ENCODE measurements around the gene HS2ST1. TPM values are rescaled to one million over a fixed set of nuclear protein-coding genes. Genes with fewer than 3 reads are reported as not detected.

The HS2ST1 gene
- total RNA-seq, 1 experiment from 2014 or later: 30.1 TPM

DNA sequence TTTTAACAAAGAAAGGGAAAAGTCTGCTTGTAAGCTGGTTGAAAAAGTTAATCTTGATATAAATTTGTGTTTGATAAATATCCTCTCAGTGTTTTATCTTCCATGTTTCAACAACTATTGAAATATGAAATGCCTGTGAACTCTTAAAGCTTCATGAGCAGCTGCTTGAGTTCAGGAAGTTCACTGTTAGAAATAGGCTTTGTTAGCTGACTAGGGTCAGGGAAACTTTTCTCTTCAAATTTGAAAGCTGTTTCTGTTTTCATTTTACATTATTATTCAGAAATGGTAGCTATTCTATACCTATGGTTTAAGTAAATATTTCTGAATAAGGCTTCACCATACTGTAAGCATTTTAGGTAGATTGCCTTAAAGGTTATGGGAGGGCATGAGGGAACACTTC is 191.7 kb downstream of the HS2ST1 start:
- no peak overlapping the region for H3K9ac ChIP-seq (ENCODE audit: low read length)
- ChIA-PET POLR2A (no interaction called here), CTCF (no interaction called here), RAD21 (ENCODE audit: low non-redundant PET in 1 of 2, low total read pairs in 2 of 2, uncharacterized antibody in 2 of 2, unreplicated experiment in 2 of 2) (no interaction called here)
- H3K36me3 ChIP-seq (ENCODE audit: control insufficient read depth in 1 of 2, insufficient read depth in 2 of 2, low read length in 2 of 2): no peaks in the 10 kb centered on the region
- H3K4me2 ChIP-seq (ENCODE audit: low read length): no peak overlapping the region
- no peak overlapping the region for H3K4me3 ChIP-seq (replicated peaks in 1 of 2; ENCODE audit: low read depth in 1 of 2, low read length in 2 of 2)
- ATAC-seq: no peak
- intact Hi-C loops (cut with micrococcal nuclease): no loop called here
- no peak overlapping the region for H2AFZ ChIP-seq (ENCODE audit: low read depth, low read length, poor library complexity, severe bottlenecking)
- no peaks in the 10 kb centered on the region for H3K27me3 ChIP-seq (ENCODE audit: insufficient read depth, low read length)
- no peak overlapping the region for H3K27ac ChIP-seq (ENCODE audit: low read depth, low read length)
- H4K20me1 ChIP-seq (ENCODE audit: insufficient read depth): no peaks in the 10 kb centered on the region
- H3K79me2 ChIP-seq (ENCODE audit: insufficient read depth, low read length): no peaks in the 10 kb centered on the region
- no TSS peak for BruUV-seq (replicated peaks)
- H3K9me2 ChIP-seq (ENCODE audit: insufficient read depth): no peaks in the 10 kb centered on the region
- H3K9me3 ChIP-seq (ENCODE audit: control insufficient read depth in 1 of 2, insufficient read depth in 1 of 2, low read depth in 1 of 2, low read length in 2 of 2): no peaks in the 10 kb centered on the region
- no peak for DNase-seq (ENCODE audit: low read depth, low spot score)
- TF ChIP-seq CBX3 (IDR thresholded peaks at IDR 0.05; ENCODE audit: low read depth): no peak
- TF ChIP-seq, protein P1, sequence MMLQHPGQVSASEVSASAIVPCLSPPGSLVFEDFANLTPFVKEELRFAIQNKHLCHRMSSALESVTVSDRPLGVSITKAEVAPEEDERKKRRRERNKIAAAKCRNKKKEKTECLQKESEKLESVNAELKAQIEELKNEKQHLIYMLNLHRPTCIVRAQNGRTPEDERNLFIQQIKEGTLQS (IDR thresholded peaks at IDR 0.05): no peak
- TF ChIP-seq FOSL1 (IDR thresholded peaks at IDR 0.05; ENCODE audit: low read depth): no peak
- TF ChIP-seq YY1 (IDR thresholded peaks at IDR 0.05; ENCODE audit: extremely low read depth, insufficient replicate concordance, low read depth, low read length): no peak
- no peaks in the 10 kb centered on the region for H3K4me1 ChIP-seq (ENCODE audit: control insufficient read depth in 1 of 2, insufficient read depth in 2 of 2, low read length in 2 of 2)

DNA sequence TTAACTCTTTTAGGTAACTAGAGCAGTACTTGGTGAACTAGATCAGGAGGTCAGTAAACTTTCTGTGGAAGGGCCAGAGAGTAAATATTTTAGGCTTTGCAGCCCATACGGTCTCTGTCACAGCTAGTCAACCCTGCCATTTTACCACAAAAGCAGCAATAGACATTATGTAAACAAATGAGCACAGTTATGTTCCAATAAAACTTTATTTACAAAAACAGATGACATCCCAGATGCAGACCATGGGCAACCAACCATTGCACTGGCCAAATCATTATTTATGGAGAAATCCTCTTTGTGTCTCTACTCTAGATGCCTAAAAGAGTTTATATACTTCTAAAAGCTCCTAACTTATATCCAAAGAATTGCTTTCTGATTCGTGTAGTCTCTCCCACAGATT is 192.4 kb downstream of the HS2ST1 start:
- no peak overlapping the region for H3K9ac ChIP-seq (ENCODE audit: low read length)
- H3K9me2 ChIP-seq (ENCODE audit: insufficient read depth): no peaks in the 10 kb centered on the region
- POLR2A ChIA-PET: no interaction called here
- no peaks in the 10 kb centered on the region for H3K79me2 ChIP-seq (ENCODE audit: insufficient read depth, low read length)
- no peak overlapping the region for H2AFZ ChIP-seq (ENCODE audit: low read depth, low read length, poor library complexity, severe bottlenecking)
- ATAC-seq (no peak), DNase-seq (ENCODE audit: low read depth, low spot score) (no peak)
- no peaks in the 10 kb centered on the region for H4K20me1 ChIP-seq (ENCODE audit: insufficient read depth)
- TF ChIP-seq ELF1 (IDR thresholded peaks at IDR 0.05; ENCODE audit: borderline replicate concordance, low read depth) (no peak), CBX3 (IDR thresholded peaks at IDR 0.05; ENCODE audit: low read depth) (no peak), TCF7L2 (IDR thresholded peaks at IDR 0.05; ENCODE audit: borderline replicate concordance, extremely low read depth, insufficient read depth, insufficient read length) (no peak), EZH2 (IDR thresholded peaks at IDR 0.05) (no peak), JUND (IDR thresholded peaks at IDR 0.05) (no peak), POLR2AphosphoS5 (IDR thresholded peaks at IDR 0.05; ENCODE audit: low read depth, low read length) (no peak), CTCF (IDR thresholded peaks at IDR 0.05 in 2 of 3, conservative IDR thresholded peaks at IDR 0.05 in 1 of 3; ENCODE audit: borderline replicate concordance in 1 of 3, insufficient read depth in 1 of 3, low read depth in 2 of 3, low read length in 2 of 3) (no peak), SP1 (IDR thresholded peaks at IDR 0.05; ENCODE audit: low read depth) (no peak), EGR1 (IDR thresholded peaks at IDR 0.05; ENCODE audit: low read depth) (no peak), SRF (IDR thresholded peaks at IDR 0.05; ENCODE audit: low read depth) (no peak), REST (IDR thresholded peaks at IDR 0.05; ENCODE audit: low read depth) (no peak), ZFX (IDR thresholded peaks at IDR 0.05) (no peak)
- TF ChIP-seq, protein P2, sequence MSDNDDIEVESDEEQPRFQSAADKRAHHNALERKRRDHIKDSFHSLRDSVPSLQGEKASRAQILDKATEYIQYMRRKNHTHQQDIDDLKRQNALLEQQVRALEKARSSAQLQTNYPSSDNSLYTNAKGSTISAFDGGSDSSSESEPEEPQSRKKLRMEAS (IDR thresholded peaks at IDR 0.05): no peak
- H3K36me3 ChIP-seq (ENCODE audit: control insufficient read depth in 1 of 2, insufficient read depth in 2 of 2, low read length in 2 of 2): no peaks in the 10 kb centered on the region
- H3K27me3 ChIP-seq (ENCODE audit: insufficient read depth, low read length): no peaks in the 10 kb centered on the region
- no TSS peak for BruUV-seq (replicated peaks)
- H3K4me2 ChIP-seq (ENCODE audit: low read length): no peak overlapping the region
- H3K27ac ChIP-seq (ENCODE audit: low read depth, low read length): no peak overlapping the region
- RAD21 ChIA-PET (ENCODE audit: low non-redundant PET in 1 of 2, low total read pairs in 2 of 2, uncharacterized antibody in 2 of 2, unreplicated experiment in 2 of 2): no interaction called here
- no peak overlapping the region for H3K4me3 ChIP-seq (replicated peaks in 1 of 2; ENCODE audit: low read depth in 1 of 2, low read length in 2 of 2)
- no peaks in the 10 kb centered on the region for H3K9me3 ChIP-seq (ENCODE audit: control insufficient read depth in 1 of 2, insufficient read depth in 1 of 2, low read depth in 1 of 2, low read length in 2 of 2)
- no peaks in the 10 kb centered on the region for H3K4me1 ChIP-seq (ENCODE audit: control insufficient read depth in 1 of 2, insufficient read depth in 2 of 2, low read length in 2 of 2)
- CTCF ChIA-PET: no interaction called here
- intact Hi-C loops (cut with micrococcal nuclease): no loop called here

All from HCT116 (cell line).